ENCODE results near the gene LSM2.
"Not testable (repeated sequence)": the region's sequence is repeated elsewhere in the genome, so short reads cannot be mapped to it uniquely, and the experiment has no call there.

Gene LSM2

DNA sequence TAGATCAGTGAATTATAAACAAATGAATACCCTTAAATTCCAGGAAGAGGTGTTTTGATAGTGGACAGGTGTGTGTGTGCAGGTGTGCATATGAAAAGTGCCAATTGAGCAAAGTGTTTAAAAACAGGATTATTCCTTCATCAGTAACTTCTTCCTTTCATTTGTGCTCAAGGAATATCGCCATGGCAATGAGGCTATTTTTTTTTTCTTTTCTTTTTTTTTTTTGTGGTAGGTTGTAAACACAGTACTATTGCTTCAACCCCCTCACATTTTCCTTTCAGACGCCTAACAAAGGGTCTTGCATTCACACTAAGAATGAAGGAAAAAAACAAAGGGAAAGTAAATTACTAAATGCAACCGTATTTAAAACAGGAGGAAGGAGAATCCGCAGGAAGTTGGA is 18.8 kb upstream of the LSM2 start:
- Histone ChIP-seq H4K20me1 (ENCODE audit: insufficient read depth, low read length) (no peaks in the 10 kb centered on the region), H3K36me3 (replicated peaks; ENCODE audit: low read depth, low read length) (no peaks in the 10 kb centered on the region), H3K4me2 (ENCODE audit: low read length) (no peak overlapping the region), H3K79me2 (ENCODE audit: low read length) (no peaks in the 10 kb centered on the region), H3K4me1 (ENCODE audit: low read length) (peaks cover 26% of the 10 kb centered on the region), H2AFZ (ENCODE audit: low read depth, low read length) (no peak overlapping the region), H3K9me3 (ENCODE audit: insufficient read depth, low read length) (no peaks in the 10 kb centered on the region), H3K9ac (ENCODE audit: low read length) (no peak overlapping the region), H3K27me3 (ENCODE audit: low read depth, low read length) (no peaks in the 10 kb centered on the region), H3K27ac (ENCODE audit: low read length) (no peak overlapping the region), H3K4me3 (ENCODE audit: low read length) (no peak overlapping the region)
- TF ChIP-seq CTCF (IDR thresholded peaks at IDR 0.05; ENCODE audit: low read depth, low read length) (no peak), EZH2phosphoT487 (IDR thresholded peaks at IDR 0.05; ENCODE audit: low read depth) (no peak)

DNA sequence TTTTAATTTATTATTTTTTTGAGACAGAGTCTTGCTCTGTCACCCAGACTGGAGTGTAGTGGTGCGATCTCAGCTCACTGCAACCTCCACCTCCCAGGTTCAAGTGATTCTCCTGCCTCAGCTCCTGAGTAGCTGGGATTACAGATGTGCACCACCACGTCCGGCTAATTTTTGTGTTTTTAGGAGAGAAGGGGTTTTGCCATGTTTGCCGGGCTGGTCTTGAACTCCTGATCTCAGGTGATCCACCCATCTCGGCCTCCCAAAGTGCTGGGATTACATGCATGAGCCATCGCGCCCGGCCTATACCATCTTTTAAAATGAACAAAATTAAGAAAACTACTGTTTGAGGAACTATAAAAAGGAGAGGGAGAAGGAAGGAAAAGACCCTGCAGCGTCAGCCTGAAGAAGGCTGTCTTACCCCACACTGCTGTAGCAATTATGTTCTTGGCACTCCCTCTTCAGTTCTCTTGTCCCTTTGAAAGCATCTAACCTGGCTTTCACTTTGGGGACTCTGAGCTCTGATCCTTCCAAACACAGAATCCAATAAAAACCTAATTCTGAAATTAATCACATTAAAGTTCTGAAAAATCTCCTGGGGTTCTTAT is 16.9 kb upstream of the LSM2 start:
- not testable (repeated sequence) for H2AFZ ChIP-seq (ENCODE audit: low read depth, low read length); H3K4me3 ChIP-seq (ENCODE audit: low read length); H3K79me2 ChIP-seq (ENCODE audit: low read length); H3K4me2 ChIP-seq (ENCODE audit: low read length); H3K9me3 ChIP-seq (ENCODE audit: insufficient read depth, low read length); H3K9ac ChIP-seq (ENCODE audit: low read length); H3K36me3 ChIP-seq (replicated peaks; ENCODE audit: low read depth, low read length); H4K20me1 ChIP-seq (ENCODE audit: insufficient read depth, low read length); H3K27me3 ChIP-seq (ENCODE audit: low read depth, low read length)
- peaks cover 26% of the 10 kb centered on the region for H3K4me1 ChIP-seq (ENCODE audit: low read length)
- H3K27ac ChIP-seq (ENCODE audit: low read length), result 0 out of 2 replicates have a peak overlapping the region, but pooled peaks have one; percentile 87

DNA sequence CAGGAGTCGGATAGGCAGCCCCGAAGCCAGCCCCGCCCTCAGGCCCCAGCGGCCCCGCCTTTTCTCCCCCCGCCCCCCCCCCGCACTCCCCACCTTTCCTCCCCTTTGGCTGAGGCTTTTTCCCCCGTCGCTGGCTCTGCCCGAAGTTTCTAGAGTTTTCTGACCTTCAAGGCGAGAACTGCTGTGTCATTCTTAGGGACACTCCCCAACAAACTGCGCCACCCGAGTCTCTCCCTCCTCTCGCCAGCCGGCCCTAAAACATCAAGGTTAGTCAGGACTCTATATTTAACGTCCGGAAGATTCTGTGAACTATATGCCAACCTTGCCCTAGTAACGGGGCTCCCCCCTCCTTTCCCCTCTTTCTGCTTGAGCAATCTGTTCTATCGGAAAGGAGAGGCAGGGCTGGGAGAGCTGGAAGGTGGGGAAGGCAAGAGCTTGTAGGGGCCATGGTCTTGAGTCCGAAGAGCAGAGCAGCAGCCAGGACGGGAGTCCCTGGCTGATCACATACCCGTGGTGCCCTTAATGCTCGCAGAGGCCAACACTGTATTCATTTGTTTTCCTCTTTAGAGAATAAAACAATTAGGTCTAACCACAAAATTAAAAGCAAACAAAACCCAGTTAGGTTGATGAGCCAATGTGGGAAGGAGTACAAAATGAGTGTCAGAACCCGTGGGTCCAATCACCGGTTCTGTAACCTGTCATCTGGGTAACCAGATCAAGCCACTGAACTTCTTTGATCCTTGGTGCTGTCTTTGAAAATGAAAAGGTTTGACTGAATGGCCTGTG is 15.5 kb upstream of the LSM2 start:
- TF ChIP-seq CTCF (IDR thresholded peaks at IDR 0.05; ENCODE audit: low read depth, low read length) (no peak), EZH2phosphoT487 (IDR thresholded peaks at IDR 0.05; ENCODE audit: low read depth) (no peak)
- peaks cover 26% of the 10 kb centered on the region for H3K4me1 ChIP-seq (ENCODE audit: low read length)
- H3K9ac ChIP-seq (ENCODE audit: low read length), result peak overlapping the region; percentile 81
- no peaks in the 10 kb centered on the region for H4K20me1 ChIP-seq (ENCODE audit: insufficient read depth, low read length)
- H3K36me3 ChIP-seq (replicated peaks; ENCODE audit: low read depth, low read length), result no peaks in the 10 kb centered on the region
- H2AFZ ChIP-seq (ENCODE audit: low read depth, low read length), result peak overlapping the region; percentile 48; the same call in 1 of the 2 replicates
- no peaks in the 10 kb centered on the region for H3K9me3 ChIP-seq (ENCODE audit: insufficient read depth, low read length)
- H3K27me3 ChIP-seq (ENCODE audit: low read depth, low read length), result no peaks in the 10 kb centered on the region
- H3K4me2 ChIP-seq (ENCODE audit: low read length), result peak overlapping the region; percentile 90
- no peaks in the 10 kb centered on the region for H3K79me2 ChIP-seq (ENCODE audit: low read length)
- peak overlapping the region; percentile 79 for H3K4me3 ChIP-seq (ENCODE audit: low read length)
- H3K27ac ChIP-seq (ENCODE audit: low read length), result peak overlapping the region; percentile 87

DNA sequence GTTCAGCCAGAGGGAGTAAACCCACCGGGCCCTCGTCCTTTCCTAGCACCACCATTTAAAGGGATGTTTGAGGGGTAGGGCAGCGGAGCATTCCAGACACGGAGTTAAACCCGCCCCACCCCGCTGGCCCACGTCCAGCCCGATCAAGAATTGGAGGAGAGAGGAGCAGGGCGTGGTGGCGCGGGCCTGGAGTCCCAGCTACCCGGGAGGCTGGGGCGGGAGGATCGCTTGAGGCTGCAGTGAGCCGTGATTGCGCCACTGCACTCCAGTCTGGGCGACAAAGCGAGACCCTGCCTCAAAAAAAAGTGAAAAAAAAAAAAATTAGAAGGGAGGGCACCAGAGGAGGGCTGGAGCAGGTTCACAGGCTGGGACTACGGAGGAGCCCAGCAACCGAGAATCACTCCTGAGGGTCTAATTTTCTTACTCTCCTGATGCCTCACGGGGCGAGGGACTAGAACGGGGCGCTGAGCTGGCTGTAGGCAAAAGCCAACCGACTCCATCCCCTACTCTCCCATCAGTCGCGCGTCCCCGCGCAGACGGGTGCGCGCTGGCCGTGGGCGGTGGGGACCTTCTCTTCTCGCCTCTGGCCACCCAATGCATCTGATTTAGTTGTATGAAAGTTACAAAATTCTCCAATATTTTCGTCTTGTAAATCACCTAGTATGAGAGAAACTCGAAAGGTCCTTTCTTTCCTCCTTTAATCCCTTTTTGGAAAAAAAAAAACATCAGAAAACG is 14.7 kb upstream of the LSM2 start:
- no peaks in the 10 kb centered on the region for H3K9me3 ChIP-seq (ENCODE audit: insufficient read depth, low read length)
- no peaks in the 10 kb centered on the region for H3K36me3 ChIP-seq (replicated peaks; ENCODE audit: low read depth, low read length)
- peak overlapping the region; percentile 87 for H3K27ac ChIP-seq (ENCODE audit: low read length)
- H3K27me3 ChIP-seq (ENCODE audit: low read depth, low read length), result no peaks in the 10 kb centered on the region
- H4K20me1 ChIP-seq (ENCODE audit: insufficient read depth, low read length), result no peaks in the 10 kb centered on the region
- peak overlapping the region; percentile 79 for H3K4me3 ChIP-seq (ENCODE audit: low read length)
- H3K4me2 ChIP-seq (ENCODE audit: low read length), result peak overlapping the region; percentile 67
- H3K9ac ChIP-seq (ENCODE audit: low read length), result peak overlapping the region; percentile 81
- no peaks in the 10 kb centered on the region for H3K79me2 ChIP-seq (ENCODE audit: low read length)
- H2AFZ ChIP-seq (ENCODE audit: low read depth, low read length), result no peak overlapping the region
- peaks cover 23% of the 10 kb centered on the region for H3K4me1 ChIP-seq (ENCODE audit: low read length)
- no peak for TF ChIP-seq CTCF (IDR thresholded peaks at IDR 0.05; ENCODE audit: low read depth, low read length)
- no peak for TF ChIP-seq EZH2phosphoT487 (IDR thresholded peaks at IDR 0.05; ENCODE audit: low read depth)

- Histone ChIP-seq H3K4me1 (ENCODE audit: low read length) (peaks cover 21% of the 10 kb centered on the region), H3K4me3 (ENCODE audit: low read length) (peak overlapping the region; percentile 79; the same call in 1 of the 2 replicates), H3K4me2 (ENCODE audit: low read length) (peak overlapping the region; percentile 67; the same call in 1 of the 2 replicates)
- H3K9me3 ChIP-seq (ENCODE audit: insufficient read depth, low read length); H3K79me2 ChIP-seq (ENCODE audit: low read length); H4K20me1 ChIP-seq (ENCODE audit: insufficient read depth, low read length); H3K9ac ChIP-seq (ENCODE audit: low read length); H3K36me3 ChIP-seq (replicated peaks; ENCODE audit: low read depth, low read length); H3K27me3 ChIP-seq (ENCODE audit: low read depth, low read length); H2AFZ ChIP-seq (ENCODE audit: low read depth, low read length); H3K27ac ChIP-seq (ENCODE audit: low read length): not testable (repeated sequence)
Measured at GRCh38 chr6:31820399-31820798, 13.6 kb upstream of the LSM2 start.
